Measurements from ENCODE around the gene PRICKLE2. TPM values are rescaled to one million over a fixed set of nuclear protein-coding genes. Genes with fewer than 3 reads are reported as not detected.

The PRICKLE2 gene
- total RNA-seq: 37.9 and 65.0 TPM in 2 replicates

GRCh38 chr3:64224826-64225610 is at the start of gene PRICKLE2:
PRICKLE2 (minus strand) TSS chr3:64225466; CDS start chr3:64198927, 26,539 bp downstream.

Small RNA genes lying within 50 kb of the gene (small RNA-seq; reads per million reads assigned to genes)
- not detected for gene RF00012 (ENCODE audit: low replicate concordance)

Other genes with a start within 250 kb of the PRICKLE2 start
- gene PSMD6, start 202.0 kb downstream of the PRICKLE2 start, total RNA-seq: 88.6 and 105 TPM in 2 replicates

Measured in placental pericyte (primary cell).